ENCODE results near the gene PIP4K2A. TPM values are rescaled to one million over a fixed set of nuclear protein-coding genes. Genes with fewer than 3 reads are reported as not detected.

PIP4K2A gene
- total and polyA plus RNA-seq, 2 of the 8 experiments (the other 6 are each of a cell fraction or from before 2014, with no cell fraction given), result 19.0 to 60.9 TPM

DNA sequence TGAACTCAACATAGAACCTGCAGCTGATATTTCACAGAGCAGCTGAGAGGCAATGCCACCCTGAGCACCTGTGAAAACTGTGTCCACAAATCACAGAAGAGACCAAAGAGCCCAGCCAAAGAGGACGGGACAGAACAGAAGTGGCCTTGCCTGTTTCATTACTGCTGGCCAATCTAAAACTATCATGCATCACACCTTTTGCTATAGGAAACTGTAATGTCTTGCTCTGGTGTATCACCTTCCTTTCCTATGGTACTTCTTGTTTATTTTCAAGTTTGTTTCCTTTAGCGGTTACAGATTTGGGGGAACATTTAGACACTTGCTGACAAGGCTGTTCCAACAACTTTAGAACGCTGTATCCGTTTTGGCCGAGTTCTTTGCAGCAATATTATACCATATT, 80.3 kb downstream of the PIP4K2A start:
- Histone ChIP-seq H3K9me3 (ENCODE audit: insufficient read depth in 2 of 2, low read depth in 1 of 2, low read length in 1 of 2) (no peaks in the 10 kb centered on the region), H3K23ac (ENCODE audit: insufficient read length) (no peak overlapping the region), H3K4me3 (ENCODE audit: extremely low read depth in 1 of 4, insufficient read depth in 2 of 4, low read depth in 3 of 4, low read length in 4 of 4) (no peak overlapping the region), H3K4me2 (ENCODE audit: insufficient read depth in 1 of 2, low read depth in 2 of 2, low read length in 2 of 2) (no peak overlapping the region), H3K79me2 (ENCODE audit: control insufficient read depth in 1 of 2, insufficient read depth in 2 of 2, low read length in 2 of 2) (peaks cover 0 to 97% of the 10 kb centered on the region in 2 experiments; a peak in 3 of 4 replicates), H4K5ac (ENCODE audit: insufficient read length, low read depth, low read length) (no peak overlapping the region), H3K14ac (ENCODE audit: insufficient read length) (no peak overlapping the region), H2AK5ac (ENCODE audit: low read depth, low read length) (no peak overlapping the region), H3K9ac (replicated peaks in 1 of 4; ENCODE audit: extremely low read depth in 1 of 4, low read depth in 3 of 4, low read length in 3 of 4) (no peak overlapping the region), H4K91ac (replicated peaks; ENCODE audit: insufficient read length, low read length) (no peak overlapping the region), H3K56ac (replicated peaks; ENCODE audit: insufficient read length, low read depth, low read length) (no peak overlapping the region), H2BK120ac (replicated peaks; ENCODE audit: low read depth, low read length) (no peak overlapping the region), H4K8ac (ENCODE audit: extremely low read depth, insufficient read depth, low read length) (no peak overlapping the region), H4K20me1 (replicated peaks in 1 of 2; ENCODE audit: control insufficient read depth in 1 of 2, insufficient read depth in 2 of 2, low read length in 2 of 2) (peaks cover 2 to 3% of the 10 kb centered on the region in 2 experiments), H2BK20ac (ENCODE audit: low read length) (no peak overlapping the region), H3K36me3 (ENCODE audit: control insufficient read depth in 2 of 4, insufficient read depth in 4 of 4, low read length in 3 of 4) (no peaks in the 10 kb centered on the region), H3K27me3 (replicated peaks in 1 of 4; ENCODE audit: control insufficient read depth in 3 of 4, extremely low read depth in 1 of 4, insufficient read depth in 3 of 4, low read length in 3 of 4) (no peaks in the 10 kb centered on the region), H2BK12ac (ENCODE audit: low read depth, low read length) (no peak overlapping the region), H3K4me1 (replicated peaks in 1 of 4; ENCODE audit: control insufficient read depth in 3 of 4, insufficient read depth in 4 of 4, low read length in 3 of 4) (peaks cover 3 to 6% (median 5%) of the 10 kb centered on the region in 4 experiments; a peak in 4 of 7 replicates), H3K4ac (replicated peaks; ENCODE audit: insufficient read length, low read depth, low read length) (no peak overlapping the region), H3K27ac (ENCODE audit: low read depth, low read length) (no peak overlapping the region), H3K23me2 (ENCODE audit: low read depth, low read length) (no peaks in the 10 kb centered on the region), H2BK5ac (ENCODE audit: low read depth, low read length) (no peak overlapping the region), H3K79me1 (ENCODE audit: low read depth, low read length) (peaks cover 16% of the 10 kb centered on the region; the same call in 1 of the 2 replicates), H2AFZ (ENCODE audit: low read length) (no peak overlapping the region), H2BK15ac (ENCODE audit: low read length) (no peak overlapping the region), H3K18ac (ENCODE audit: extremely low read depth, low read length) (no peak overlapping the region)
- no peak for DNase-seq (ENCODE audit: low read depth in 1 of 2, low spot score in 2 of 2)
- ChIA-PET POLR2A (ENCODE audit: partially characterized antibody) (no interaction called here), CTCF (ENCODE audit: partially characterized antibody) (no interaction called here)
- TF ChIP-seq NANOG (IDR thresholded peaks at IDR 0.05; ENCODE audit: insufficient read depth, low read depth, low read length, poor library complexity, severe bottlenecking) (no peak), SUZ12 (IDR thresholded peaks at IDR 0.05; ENCODE audit: low read length) (no peak), RNF2 (IDR thresholded peaks at IDR 0.05; ENCODE audit: borderline replicate concordance, low read depth, low read length, missing control alignments, poor library complexity, severe bottlenecking) (no peak)
- 92% methylated on average over 5 of the region's 5 CpGs; no CpG with 5 or more reads in 1 of the 2 experiments for WGBS, 2 experiments (ENCODE audit: extremely low coverage in 1 of 2, insufficient coverage in 1 of 2, insufficient read length in 1 of 2, insufficient replicate concordance in 2 of 2, low coverage in 1 of 2, low lambda C conversion rate in 2 of 2, missing lambda C conversion rate in 1 of 2)
- no peak for FAIRE-seq

Measured in H1 (cell line).